H1 (cell line): ENCODE data around the gene VAT1L. TPM values are rescaled to one million over a fixed set of nuclear protein-coding genes. Genes with fewer than 3 reads are reported as not detected.

Experiments
- CTCF ChIA-PET: fragments of 300-600 bp; sonication (Branson Sonifier 250); formaldehyde crosslinking; loops from one replicate; lab custom pipeline; 2021; ENCODE audit not compliant: partially characterized antibody; lab: Charles Lee
- POLR2A ChIA-PET: fragments of 300-600 bp; sonication (Branson Sonifier 250); formaldehyde crosslinking; loops from one replicate; lab custom pipeline; 2021; ENCODE audit warnings: inconsistent platforms; ENCODE audit not compliant: partially characterized antibody; lab: Charles Lee
- DNase-seq, 2 experiments: peaks; one replicate each; pipeline versions ENCODE4 v3.0.0 to v3.0.0-alpha.2; 2010 to 2022; ENCODE audit warnings: low spot score in 2 of 2, low read depth in 1 of 2, mixed read lengths in 1 of 2
- FAIRE-seq: peaks from 2 replicates; lab custom pipeline; 2011; peaks lifted over from hg19 to GRCh38; lab: Jason Lieb, UNC
- H2AFZ ChIP-seq: 2 replicates; pipeline ENCODE4 v1.8.1; 2012; ENCODE audit warnings: low read length, inconsistent platforms
- H2AK5ac ChIP-seq: 2 replicates; pipeline ENCODE4 v1.6.1; 2013; ENCODE audit warnings: low read depth, low read length
- H2BK120ac ChIP-seq: replicated peaks from 2 replicates; pipeline ENCODE3; 2013; ENCODE audit warnings: low read depth, low read length, inconsistent platforms
- H2BK12ac ChIP-seq: 2 replicates; pipeline ENCODE4 v1.6.1; 2013; ENCODE audit warnings: low read depth, low read length
- H2BK15ac ChIP-seq: 2 replicates; pipeline ENCODE4 v1.6.1; 2013; ENCODE audit warnings: low read length
- H2BK20ac ChIP-seq: 2 replicates; pipeline ENCODE4 v1.6.1; 2013; ENCODE audit warnings: low read length
- H2BK5ac ChIP-seq: 2 replicates; pipeline ENCODE4 v1.6.1; 2013; ENCODE audit warnings: low read depth, low read length
- H3K14ac ChIP-seq: 2 replicates; pipeline ENCODE4 v1.6.1; 2013; ENCODE audit warnings: inconsistent platforms; ENCODE audit not compliant: insufficient read length
- H3K18ac ChIP-seq: 2 replicates; pipeline ENCODE4 v1.6.1; 2013; ENCODE audit warnings: low read length; ENCODE audit errors: extremely low read depth
- H3K23ac ChIP-seq: 2 replicates; pipeline ENCODE4 v1.6.1; 2013; ENCODE audit warnings: inconsistent platforms; ENCODE audit not compliant: insufficient read length
- H3K23me2 ChIP-seq: 2 replicates; pipeline ENCODE4 v1.6.1; 2013; ENCODE audit warnings: low read depth, low read length
- H3K27ac ChIP-seq: 2 replicates; pipeline ENCODE4 v1.6.1; 2011; ENCODE audit warnings: low read depth, low read length, inconsistent platforms
- H3K27me3 ChIP-seq, 4 experiments: replicated peaks in 1 of 4; 1 replicate in 1 of 4; 2 replicates in 3 of 4; pipeline versions ENCODE4 v1.6.1 to v1.8.1; 2011 to 2013; ENCODE audit warnings: low read length in 3 of 4, mild to moderate bottlenecking in 3 of 4, inconsistent platforms in 2 of 4, mixed read lengths in 2 of 4, moderate library complexity in 1 of 4; ENCODE audit not compliant: control insufficient read depth in 3 of 4, insufficient read depth in 3 of 4; ENCODE audit errors: extremely low read depth in 1 of 4
- H3K36me3 ChIP-seq, 4 experiments: 2 replicates each; pipeline versions ENCODE4 v1.6.1 to v1.8.1; 2011 to 2013; ENCODE audit warnings: mild to moderate bottlenecking in 4 of 4, low read length in 3 of 4, moderate library complexity in 2 of 4, control low read depth in 1 of 4, inconsistent platforms in 1 of 4; ENCODE audit not compliant: insufficient read depth in 4 of 4, control insufficient read depth in 2 of 4
- H3K4ac ChIP-seq: replicated peaks from 2 replicates; pipeline ENCODE3; 2013; ENCODE audit warnings: low read length, low read depth, mixed read lengths, inconsistent platforms; ENCODE audit not compliant: insufficient read length
- H3K4me1 ChIP-seq, 4 experiments: replicated peaks in 1 of 4; 1 replicate in 1 of 4; 2 replicates in 3 of 4; pipeline versions ENCODE4 v1.6.1 to v1.8.1; 2011 to 2013; ENCODE audit warnings: low read length in 3 of 4, inconsistent platforms in 2 of 4, mixed read lengths in 1 of 4; ENCODE audit not compliant: insufficient read depth in 4 of 4, control insufficient read depth in 3 of 4
- H3K4me2 ChIP-seq, 2 experiments: 2 replicates each; pipeline versions ENCODE4 v1.6.1 to v1.8.1; 2011 to 2013; ENCODE audit warnings: low read depth in 2 of 2, low read length in 2 of 2, control low read depth in 1 of 2, inconsistent platforms in 1 of 2, mild to moderate bottlenecking in 1 of 2; ENCODE audit not compliant: insufficient read depth in 1 of 2
- H3K4me3 ChIP-seq, 4 experiments: fragments of 200-600, 300-600 bp in 1 of 4; sonication (generic), shearing (Covaris generic), sonication (Bioruptor Twin) in 1 of 4; 2 replicates each; pipeline versions ENCODE4 v1.5.1 to v1.8.1; 2011 to 2016; ENCODE audit warnings: low read length in 4 of 4, low read depth in 3 of 4, control low read depth in 2 of 4, inconsistent platforms in 2 of 4, mild to moderate bottlenecking in 2 of 4, mixed read lengths in 1 of 4, moderate library complexity in 1 of 4; ENCODE audit not compliant: insufficient read depth in 2 of 4; ENCODE audit errors: extremely low read depth in 1 of 4
- H3K56ac ChIP-seq: replicated peaks from 2 replicates; pipeline ENCODE3; 2013; ENCODE audit warnings: low read depth, mild to moderate bottlenecking, mixed read lengths, low read length, inconsistent platforms; ENCODE audit not compliant: insufficient read length
- H3K79me1 ChIP-seq: 2 replicates; pipeline ENCODE4 v1.6.1; 2013; ENCODE audit warnings: low read depth, low read length, control low read depth
- H3K79me2 ChIP-seq, 2 experiments: 2 replicates each; pipeline versions ENCODE4 v1.6.1 to v1.8.1; 2012 to 2013; ENCODE audit warnings: low read length in 2 of 2, mild to moderate bottlenecking in 2 of 2, inconsistent platforms in 1 of 2; ENCODE audit not compliant: insufficient read depth in 2 of 2, control insufficient read depth in 1 of 2
- H3K9ac ChIP-seq, 4 experiments: replicated peaks in 1 of 4; 1 replicate in 1 of 4; 2 replicates in 3 of 4; pipeline versions ENCODE4 v1.6.1 to v1.8.1; 2011 to 2013; ENCODE audit warnings: low read depth in 3 of 4, low read length in 3 of 4, control low read depth in 2 of 4, mild to moderate bottlenecking in 2 of 4, moderate library complexity in 2 of 4, inconsistent platforms in 1 of 4; ENCODE audit errors: extremely low read depth in 1 of 4
- H3K9me3 ChIP-seq, 2 experiments: 2 replicates each; pipeline versions ENCODE4 v1.6.1 to v1.8.1; 2012 to 2013; ENCODE audit warnings: mild to moderate bottlenecking in 2 of 2, moderate library complexity in 2 of 2, control low read depth in 1 of 2, inconsistent platforms in 1 of 2, low read depth in 1 of 2, low read length in 1 of 2, mixed read lengths in 1 of 2; ENCODE audit not compliant: insufficient read depth in 2 of 2
- H4K20me1 ChIP-seq, 2 experiments: replicated peaks in 1 of 2; 2 replicates each; pipeline versions ENCODE3 to v1.8.1; 2011 to 2013; ENCODE audit warnings: inconsistent platforms in 2 of 2, low read length in 2 of 2, mild to moderate bottlenecking in 1 of 2; ENCODE audit not compliant: insufficient read depth in 2 of 2, control insufficient read depth in 1 of 2
- H4K5ac ChIP-seq: 2 replicates; pipeline ENCODE4 v1.6.1; 2013; ENCODE audit warnings: low read length, low read depth, mixed read lengths, inconsistent platforms; ENCODE audit not compliant: insufficient read length
- H4K8ac ChIP-seq: 2 replicates; pipeline ENCODE4 v1.8.0; 2013; ENCODE audit warnings: mild to moderate bottlenecking, moderate library complexity, low read length, inconsistent platforms; ENCODE audit not compliant: insufficient read depth; ENCODE audit errors: extremely low read depth
- H4K91ac ChIP-seq: replicated peaks from 2 replicates; pipeline ENCODE3; 2013; ENCODE audit warnings: low read length, mixed read lengths, inconsistent platforms; ENCODE audit not compliant: insufficient read length
- BACH1 ChIP-seq: IDR thresholded peaks from 2 replicates; pipeline ENCODE4 v1.6.1; 2012; ENCODE audit warnings: low read length, improper control_type of control experiment
- BRCA1 ChIP-seq: IDR thresholded peaks from 2 replicates; pipeline ENCODE4 v1.6.1; 2012; ENCODE audit warnings: low read depth, low read length, improper control_type of control experiment
- CBX5 ChIP-seq: fragments of 300-800, 300-1000 bp; sonication (generic); IDR thresholded peaks from 2 replicates; pipeline ENCODE4 v1.7.1; 2016; ENCODE audit warnings: antibody characterized with exemption, low read length, low read depth
- RFX5 ChIP-seq: IDR thresholded peaks from 2 replicates; pipeline ENCODE4 v1.6.1; 2011; ENCODE audit warnings: low read depth, low read length, improper control_type of control experiment, borderline replicate concordance
- RXRA ChIP-seq: IDR thresholded peaks from 2 replicates; pipeline ENCODE4 v1.6.1; 2011; ENCODE audit warnings: low read depth, mild to moderate bottlenecking, low read length, moderate library complexity; ENCODE audit not compliant: insufficient read depth
- SAP30 ChIP-seq: fragments of 300-600 bp; sonication (generic); IDR thresholded peaks from 2 replicates; pipeline ENCODE4 v1.7.1; 2012; ENCODE audit warnings: low read length, moderate library complexity, mild to moderate bottlenecking, inconsistent platforms; ENCODE audit not compliant: insufficient read depth, insufficient replicate concordance
- SIRT6 ChIP-seq: IDR thresholded peaks from one replicate; pipeline ENCODE4 v1.7.1; 2012; ENCODE audit warnings: low read length, inconsistent platforms
- SP2 ChIP-seq: IDR thresholded peaks from 2 replicates; pipeline ENCODE4 v1.6.1; 2012; ENCODE audit warnings: mild to moderate bottlenecking, low read length, inconsistent platforms
- SUZ12 ChIP-seq: fragments of 200-600 bp; sonication (generic); IDR thresholded peaks from 2 replicates; pipeline ENCODE4 v1.6.1; 2012; ENCODE audit warnings: mild to moderate bottlenecking, inconsistent platforms, low read length, moderate library complexity, mixed read lengths
- TAF1 ChIP-seq: IDR thresholded peaks from 2 replicates; pipeline ENCODE4 v1.6.1; 2011; ENCODE audit warnings: mild to moderate bottlenecking, low read depth, low read length
- TAF7 ChIP-seq: optimal IDR thresholded peaks from 2 replicates; pipeline ENCODE3; 2011; ENCODE audit warnings: low read depth, mild to moderate bottlenecking, inconsistent platforms, low read length, moderate library complexity, borderline replicate concordance
- USF2 ChIP-seq: IDR thresholded peaks from 2 replicates; pipeline ENCODE4 v1.6.1; 2011; ENCODE audit warnings: low read length, improper control_type of control experiment
- WGBS, 2 experiments: shearing (Covaris generic) in 1 of 2; methylation state at CpG; one replicate each; pipeline versions ENCODE4 v1.1.6 to v1.1.7; 2013 to 2015; ENCODE audit warnings: low lambda C conversion rate in 2 of 2, mixed read lengths in 2 of 2, inconsistent platforms in 1 of 2, low coverage in 1 of 2, missing lambda C conversion rate in 1 of 2; ENCODE audit not compliant: insufficient replicate concordance in 2 of 2, insufficient coverage in 1 of 2, insufficient read length in 1 of 2; ENCODE audit errors: extremely low coverage in 1 of 2, missing lambda C conversion rate in 1 of 2; 5-methylcytosine and 5-hydroxymethylcytosine counted together
- polyA plus RNA-seq, 7 experiments: library from polyadenylated mRNA; depleted of rRNA in 3 of 7; stranded (reverse) in 5 of 7; unstranded in 2 of 7; fragments of >200 nt in 5 of 7; fragments of 200-250 nt in 2 of 7; gene quantifications; 1 replicate in 5 of 7; 2 replicates in 1 of 7; 4 replicates in 1 of 7; pipeline versions ENCODE4 v1.2.1 to v1.2.3, GENCODE V29; 2011 to 2013; ENCODE audit warnings: missing spikeins in 2 of 7, mixed read lengths in 2 of 7
- total RNA-seq: library from RNA; stranded (reverse); fragmentation: NEBNext Ultra II Directional; extraction: Animal tissue kit (Norgen Biotek cat#: 25700); gene quantifications from 2 replicates; pipeline ENCODE4 v1.2.1, GENCODE V29; 2021

Gene VAT1L
- total and polyA plus RNA-seq, 2 of the 8 experiments (the other 6 are each of a cell fraction or from before 2014, with no cell fraction given): 46.3 to 48.2 TPM

DNA sequence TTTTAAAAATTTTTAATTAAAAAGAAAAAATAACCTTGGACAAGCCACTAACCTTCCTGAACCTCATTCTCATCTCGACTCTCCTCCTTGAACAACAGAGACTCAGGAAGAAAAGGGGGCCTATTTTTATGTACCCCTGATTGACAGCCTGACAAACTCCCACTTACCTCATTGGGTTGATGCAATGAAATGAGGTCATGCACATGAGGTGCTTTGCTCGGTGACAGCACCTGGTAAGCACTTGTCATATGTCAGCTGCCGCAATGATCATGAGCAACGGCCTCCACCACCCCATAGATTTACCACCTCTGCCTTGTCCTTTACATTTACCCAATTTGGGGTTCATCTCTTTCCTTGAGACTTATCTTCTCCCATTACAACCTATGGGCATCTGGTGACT is 167.9 kb downstream of the VAT1L start:
- Histone ChIP-seq H3K4ac (no peak overlapping the region), H3K14ac (no peak overlapping the region), H3K23me2 (no peaks in the 10 kb centered on the region), H4K20me1 (no peaks in the 10 kb centered on the region), H4K5ac (no peak overlapping the region), H3K36me3 (0 out of 8 replicates have a peak, but pooled peaks cover 0 to 5% (median 1%) of the 10 kb centered on the region in 4 experiments), H3K4me2 (no peak overlapping the region), H3K9ac (no peak overlapping the region), H4K91ac (peak overlapping the region; percentile 9), H2AFZ (no peak overlapping the region), H3K4me1 (peaks cover 0 to 5% (median 2%) of the 10 kb centered on the region in 4 experiments; a peak in 2 of 7 replicates), H3K27me3 (peaks cover 0 to 3% (median 1%) of the 10 kb centered on the region in 4 experiments; a peak in 1 of 7 replicates), H2BK15ac (no peak overlapping the region), H3K27ac (no peak overlapping the region), H2AK5ac (peak overlapping the region; percentile 4; the same call in 1 of the 2 replicates), H4K8ac (no peak overlapping the region), H3K79me2 (no peaks in the 10 kb centered on the region), H2BK12ac (0 out of 2 replicates have a peak overlapping the region, but pooled peaks have one; percentile 30), H3K23ac (no peak overlapping the region), H3K79me1 (no peaks in the 10 kb centered on the region), H3K9me3 (no peaks in the 10 kb centered on the region), H2BK20ac (no peak overlapping the region), H2BK5ac (no peak overlapping the region; the same call in 1 of the 2 replicates), H3K18ac (no peak overlapping the region), H2BK120ac (no peak overlapping the region), H3K4me3 (no peak overlapping the region), H3K56ac (no peak overlapping the region)
- FAIRE-seq: no peak
- TF ChIP-seq RFX5 (no peak), BACH1 (no peak), RXRA (no peak), SAP30 (no peak), TAF7 (no peak), SP2 (no peak), TAF1 (no peak), BRCA1 (no peak), SIRT6 (no peak), SUZ12 (no peak), USF2 (no peak), CBX5 (no peak)
- 93% methylated on average over 4 of the region's 4 CpGs; no CpG with 5 or more reads in 1 of the 2 experiments for WGBS, 2 experiments
- no peak for DNase-seq
- ChIA-PET CTCF (interaction anchor here (1.0 to 25.9 kb wide), 2 partner anchors 12 to 194 kb away, joined by 4 to 362 read pairs; no protein-coding TSS in a partner anchor), POLR2A (no interaction called here)
